WTC11 (cell line): ENCODE measurements around the gene ARL6IP5. TPM values are rescaled to one million over a fixed set of nuclear protein-coding genes. Genes with fewer than 3 reads are reported as not detected.
A peak's percentile ranks its signal among the peaks of the same experiment; 100 is the strongest.

Source experiments
- ATAC-seq: fragments of 200-7000 bp; cut with Tn5 transposase; 2 replicates; pipeline ENCODE4 v1.10.0; 2021; ENCODE audit warnings: mild to moderate bottlenecking, moderate library complexity
- CTCF ChIA-PET: fragments of 300-600 bp; sonication (Branson Sonifier 250); formaldehyde crosslinking; loops from one replicate; lab custom pipeline; 2021; ENCODE audit warnings: antibody characterized with exemption; lab: Charles Lee
- POLR2A ChIA-PET: fragments of 350-600 bp; sonication (Branson Sonifier 250); formaldehyde crosslinking; loops from one replicate; lab custom pipeline; 2021; ENCODE audit warnings: antibody characterized with exemption; lab: Charles Lee
- DNase-seq: peaks from one replicate; pipeline ENCODE4 v3.0.0; 2021; ENCODE audit warnings: low spot score
- H3K27ac Mint-ChIP-seq: 2 replicates; pipeline ENCODE4 v1.8.0; 2021; ENCODE audit warnings: mixed read lengths
- H3K27me3 Mint-ChIP-seq: 2 replicates; pipeline ENCODE4 v1.8.0; 2021; ENCODE audit warnings: low read depth, mild to moderate bottlenecking, moderate library complexity, mixed read lengths
- H3K36me3 Mint-ChIP-seq: 2 replicates; pipeline ENCODE4 v1.8.0; 2021; ENCODE audit warnings: mixed read lengths
- H3K4me1 Mint-ChIP-seq: 2 replicates; pipeline ENCODE4 v1.8.0; 2022; ENCODE audit warnings: mixed read lengths
- H3K4me3 Mint-ChIP-seq: 2 replicates; pipeline ENCODE4 v1.8.0; 2021; ENCODE audit warnings: mild to moderate bottlenecking, moderate library complexity, mixed read lengths
- H3K9me3 Mint-ChIP-seq: 2 replicates; pipeline ENCODE4 v1.8.0; 2021; ENCODE audit warnings: mixed read lengths
- AFF4 ChIP-seq: sonication (generic); formaldehyde crosslinking; IDR thresholded peaks from 2 replicates; pipeline ENCODE4 v1.8.1; 2023; ENCODE audit warnings: mild to moderate bottlenecking, missing genetic modification reagents, borderline replicate concordance
- AR ChIP-seq: fragments of 250-450 bp; sonication (Bioruptor Pico); IDR thresholded peaks from 2 replicates; pipeline ENCODE4 v1.9.0; 2021; ENCODE audit warnings: mild to moderate bottlenecking
- ATF1 ChIP-seq: sonication (generic); formaldehyde crosslinking; IDR thresholded peaks from 2 replicates; pipeline ENCODE4 v1.8.1; 2023; ENCODE audit warnings: mild to moderate bottlenecking, moderate library complexity, missing genetic modification reagents
- ATF3 ChIP-seq: sonication (generic); formaldehyde crosslinking; conservative IDR thresholded peaks from 2 replicates; pipeline ENCODE4 v1.8.1; 2022; ENCODE audit warnings: mild to moderate bottlenecking, missing genetic modification reagents
- E2F1 ChIP-seq: sonication (generic); formaldehyde crosslinking; IDR thresholded peaks from 2 replicates; pipeline ENCODE4 v1.8.0; 2022; ENCODE audit warnings: mild to moderate bottlenecking, missing genetic modification reagents
- GABPB1 ChIP-seq: sonication (generic); formaldehyde crosslinking; IDR thresholded peaks from 2 replicates; pipeline ENCODE4 v1.8.1; 2023; ENCODE audit warnings: mild to moderate bottlenecking, missing genetic modification reagents
- MXD4 ChIP-seq: fragments of 250-450 bp; sonication (Bioruptor Pico); IDR thresholded peaks from 2 replicates; pipeline ENCODE4 v1.8.0; 2021; ENCODE audit warnings: mild to moderate bottlenecking, moderate library complexity, borderline replicate concordance
- SMAD4 ChIP-seq: sonication (generic); formaldehyde crosslinking; IDR thresholded peaks from 2 replicates; pipeline ENCODE4 v1.8.0; 2022; ENCODE audit warnings: mild to moderate bottlenecking, missing genetic modification reagents
- SOX15 ChIP-seq: fragments of 250-450 bp; sonication (Bioruptor Pico); IDR thresholded peaks from 2 replicates; pipeline ENCODE4 v1.9.0; 2021; ENCODE audit warnings: mild to moderate bottlenecking
- SP1 ChIP-seq: sonication (generic); formaldehyde crosslinking; conservative IDR thresholded peaks from 2 replicates; pipeline ENCODE4 v1.8.1; 2022; ENCODE audit warnings: missing genetic modification reagents
- STAT6 ChIP-seq: sonication (generic); formaldehyde crosslinking; conservative IDR thresholded peaks from 2 replicates; pipeline ENCODE4 v1.8.1; 2023; ENCODE audit warnings: mild to moderate bottlenecking, low read depth, missing genetic modification reagents, moderate library complexity
- ZNF263 ChIP-seq: sonication (generic); formaldehyde crosslinking; IDR thresholded peaks from 2 replicates; pipeline ENCODE4 v1.8.1; 2022; ENCODE audit warnings: low read depth, mild to moderate bottlenecking, moderate library complexity, missing genetic modification reagents
- ZNF317 ChIP-seq: sonication (generic); formaldehyde crosslinking; IDR thresholded peaks from 2 replicates; pipeline ENCODE4 v1.8.1; 2023; ENCODE audit warnings: low read depth, mild to moderate bottlenecking, moderate library complexity, missing genetic modification reagents, borderline replicate concordance
- total RNA-seq: library from RNA; stranded (reverse); gene quantifications from 3 replicates; pipeline ENCODE4 v1.2.3, GENCODE V29; 2021

Gene ARL6IP5
- total RNA-seq, 1 experiment from 2014 or later = 28.4 TPM

- CTCF ChIA-PET = interaction anchor here (0.8 kb wide), 1 partner anchor 21 kb away, joined by 3 read pairs; no protein-coding TSS in a partner anchor
- H3K4me3 Mint-ChIP-seq = no peak overlapping the region
- POLR2A ChIA-PET = no interaction called here
- H3K36me3 Mint-ChIP-seq = no peaks in the 10 kb centered on the region
- peaks cover 93% of the 10 kb centered on the region for H3K27me3 Mint-ChIP-seq
- H3K9me3 Mint-ChIP-seq = no peaks in the 10 kb centered on the region
- H3K27ac Mint-ChIP-seq = no peak overlapping the region
- no peak for ATAC-seq
- DNase-seq = no peak
- H3K4me1 Mint-ChIP-seq = peaks cover 12% of the 10 kb centered on the region
- TF ChIP-seq SOX15 (no peak), E2F1 (CRISPR knock-in tag) (no peak), SP1 (CRISPR knock-in tag) (no peak), ZNF263 (CRISPR knock-in tag) (no peak), ATF1 (CRISPR knock-in tag) (no peak), SMAD4 (no peak), ATF3 (CRISPR knock-in tag) (no peak), ZNF317 (CRISPR knock-in tag) (no peak), AFF4 (no peak)
Observed at GRCh38 chr3:69142090-69142489, 57.4 kb downstream of the ARL6IP5 start.

GRCh38 chr3:69142797-69143454, 58.2 kb downstream of the ARL6IP5 start:
- Mint-ChIP-seq H3K27me3 (peaks cover 93% of the 10 kb centered on the region), H3K4me1 (peaks cover 12% of the 10 kb centered on the region), H3K4me3 (no peak overlapping the region), H3K36me3 (no peaks in the 10 kb centered on the region), H3K9me3 (no peaks in the 10 kb centered on the region), H3K27ac (no peak overlapping the region)
- ATAC-seq (no peak), DNase-seq (no peak)
- TF ChIP-seq MXD4 (no peak), STAT6 (no peak)
- POLR2A ChIA-PET = no interaction called here
- CTCF ChIA-PET = interaction anchor here (0.8 kb wide), 1 partner anchor 22 kb away, joined by 3 read pairs; no protein-coding TSS in a partner anchor

- TF ChIP-seq GABPB1 (CRISPR knock-in tag) = peak; percentile 87
- TF ChIP-seq AR (CRISPR knock-in tag) = no peak
- DNase-seq = no peak
- H3K4me3 Mint-ChIP-seq = no peak overlapping the region
- peaks cover 92% of the 10 kb centered on the region for H3K27me3 Mint-ChIP-seq
- H3K9me3 Mint-ChIP-seq = no peaks in the 10 kb centered on the region
- CTCF ChIA-PET = no interaction called here
- peaks cover 12% of the 10 kb centered on the region for H3K4me1 Mint-ChIP-seq
- no peak overlapping the region for H3K27ac Mint-ChIP-seq
- POLR2A ChIA-PET = no interaction called here
- no peaks in the 10 kb centered on the region for H3K36me3 Mint-ChIP-seq
- no peak for ATAC-seq
Observed at GRCh38 chr3:69143612-69144011, 58.9 kb downstream of the ARL6IP5 start.
